OCI-LY7 (cell line): ENCODE measurements around the gene RALGAPA2. TPM values are rescaled to one million over a fixed set of nuclear protein-coding genes. Genes with fewer than 3 reads are reported as not detected.

Experiments used
- BruUV-seq: library from RNA; stranded (reverse); fragments of 400-500 nt; replicated peaks from 2 replicates; lab custom pipeline; 2021; lab: Mats Ljungman, UMichigan
- CTCF ChIA-PET: fragments of 300-600 bp; sonication (Branson Sonifier 250); formaldehyde crosslinking; loops from one replicate; lab custom pipeline; 2022; ENCODE audit warnings: antibody characterized with exemption; ENCODE audit not compliant: unreplicated experiment; lab: Charles Lee
- POLR2A ChIA-PET: fragments of 300-600 bp; sonication (Branson Sonifier 250); formaldehyde crosslinking; loops from one replicate; lab custom pipeline; 2022; ENCODE audit warnings: antibody characterized with exemption; lab: Charles Lee
- DNase-seq: peaks from one replicate; pipeline ENCODE4 v3.0.0-alpha.2; 2015; ENCODE audit warnings: low spot score
- H2AFZ ChIP-seq: fragments of 200-600 bp; sonication (generic), shearing (Covaris generic); 2 replicates; pipeline ENCODE4 v1.6.1; 2014; ENCODE audit warnings: mild to moderate bottlenecking, antibody characterized with exemption, low read length, moderate library complexity
- H3K27ac ChIP-seq: fragments of 200-600 bp; sonication (generic); 2 replicates; pipeline ENCODE4 v1.5.1; 2014; ENCODE audit warnings: mixed run types, low read depth, mild to moderate bottlenecking, moderate library complexity, low read length, inconsistent platforms; ENCODE audit not compliant: poor library complexity, severe bottlenecking
- H3K36me3 ChIP-seq: fragments of 200-600 bp; sonication (generic); 2 replicates; pipeline ENCODE4 v1.6.1; 2014; ENCODE audit warnings: mild to moderate bottlenecking, antibody characterized with exemption, low read length, moderate library complexity, mixed read lengths; ENCODE audit not compliant: insufficient read depth
- H3K4me1 ChIP-seq: fragments of 200-600 bp; sonication (generic); 2 replicates; pipeline ENCODE4 v1.5.1; 2014; ENCODE audit warnings: mild to moderate bottlenecking, low read length; ENCODE audit not compliant: insufficient read depth, poor library complexity, severe bottlenecking
- H3K4me2 ChIP-seq: fragments of 200-600 bp; sonication (generic); 2 replicates; pipeline ENCODE4 v1.6.1; 2014; ENCODE audit warnings: mild to moderate bottlenecking, low read length
- H3K4me3 ChIP-seq: fragments of 200-600 bp; sonication (generic); 2 replicates; pipeline ENCODE4 v1.5.1; 2014; ENCODE audit warnings: mild to moderate bottlenecking, low read depth, low read length; ENCODE audit not compliant: poor library complexity, severe bottlenecking
- H3K79me2 ChIP-seq: fragments of 200-600 bp; sonication (generic); 2 replicates; pipeline ENCODE4 v1.6.1; 2016; ENCODE audit warnings: low read depth, mild to moderate bottlenecking, low read length, moderate library complexity, mixed read lengths; ENCODE audit not compliant: insufficient read depth
- H3K9me2 ChIP-seq: fragments of 200-600 bp; sonication (generic); 2 replicates; pipeline ENCODE4 v1.6.1; 2016; ENCODE audit warnings: mild to moderate bottlenecking, low read length, mixed read lengths; ENCODE audit not compliant: insufficient read depth
- H3K9me3 ChIP-seq: fragments of 200-600 bp; sonication (generic); 2 replicates; pipeline ENCODE4 v1.6.1; 2014; ENCODE audit warnings: mild to moderate bottlenecking, mixed run types, low read length, mixed read lengths
- H4K20me1 ChIP-seq: fragments of 200-600 bp; sonication (generic); 2 replicates; pipeline ENCODE4 v1.6.1; 2014; ENCODE audit warnings: mild to moderate bottlenecking, antibody characterized with exemption, low read length, moderate library complexity, mixed read lengths; ENCODE audit not compliant: insufficient read depth
- CTCF ChIP-seq: fragments of 200-600 bp; sonication (generic); conservative IDR thresholded peaks from 2 replicates; pipeline ENCODE4 v1.5.1; 2014; ENCODE audit warnings: mild to moderate bottlenecking, antibody characterized with exemption, low read length, moderate library complexity, mixed read lengths
- EZH2phosphoT487 ChIP-seq: fragments of 200-600 bp; sonication (generic); IDR thresholded peaks from 2 replicates; pipeline ENCODE4 v1.6.1; 2018; ENCODE audit warnings: low read depth, borderline replicate concordance, mild to moderate bottlenecking, mixed run types, antibody characterized with exemption, low read length, moderate library complexity, mixed read lengths
- intact Hi-C: fragments of 100-400 bp; cut with micrococcal nuclease; formaldehyde crosslinking; loops from one replicate; pipeline ENCODE4 v1.10.0; 2022; ENCODE audit not compliant: unreplicated experiment
- total RNA-seq, 2 experiments: library from RNA; depleted of rRNA in 1 of 2; stranded (reverse); fragments of >200 nt in 1 of 2; shearing (Covaris generic) in 1 of 2; gene quantifications; 2 replicates each; pipeline ENCODE4 v1.2.3, GENCODE V29; 2014 to 2022

RALGAPA2 gene
- total RNA-seq, 2 experiments from 2014 or later = 9.1 to 17.8 TPM

GRCh38 chr20:20480126-20480525, 232.3 kb downstream of the RALGAPA2 start:
- Histone ChIP-seq H4K20me1 (no peaks in the 10 kb centered on the region), H3K9me2 (no peaks in the 10 kb centered on the region), H3K4me2 (no peak overlapping the region), H3K27ac (no peak overlapping the region), H2AFZ (no peak overlapping the region), H3K4me3 (no peak overlapping the region), H3K4me1 (no peaks in the 10 kb centered on the region), H3K9me3 (no peaks in the 10 kb centered on the region), H3K79me2 (no peaks in the 10 kb centered on the region), H3K36me3 (no peaks in the 10 kb centered on the region)
- ChIA-PET POLR2A (no interaction called here), CTCF (no interaction called here)
- BruUV-seq = no TSS peak
- intact Hi-C loops = no loop called here
- TF ChIP-seq EZH2phosphoT487 = no peak
- TF ChIP-seq CTCF = no peak
- DNase-seq = no peak

- CTCF ChIA-PET = no interaction called here
- no TSS peak for BruUV-seq
Measured at GRCh38 chr20:20477444-20478041, 234.9 kb downstream of the RALGAPA2 start.

More at GRCh38 chr20:20477444-20478041, 234.9 kb downstream of the RALGAPA2 start:
- Histone ChIP-seq H3K79me2 (no peaks in the 10 kb centered on the region), H4K20me1 (no peaks in the 10 kb centered on the region), H3K4me3 (no peak overlapping the region), H3K9me2 (no peaks in the 10 kb centered on the region), H3K4me2 (no peak overlapping the region), H3K4me1 (no peaks in the 10 kb centered on the region), H3K36me3 (no peaks in the 10 kb centered on the region), H2AFZ (no peak overlapping the region), H3K27ac (no peak overlapping the region), H3K9me3 (no peaks in the 10 kb centered on the region)
- no peak for TF ChIP-seq EZH2phosphoT487
- no peak for TF ChIP-seq CTCF
- no peak for DNase-seq
- POLR2A ChIA-PET = interaction anchor here (0.9 kb wide), 1 partner anchor 12 kb away, joined by 3 read pairs; no protein-coding TSS in a partner anchor
- intact Hi-C loops = no loop called here
